H1 (cell line): ENCODE data around the gene EXT2. TPM values are rescaled to one million over a fixed set of nuclear protein-coding genes. Genes with fewer than 3 reads are reported as not detected.

Experiments used
- CTCF ChIA-PET: fragments of 300-600 bp; sonication (Branson Sonifier 250); formaldehyde crosslinking; loops from one replicate; lab custom pipeline; 2021; ENCODE audit not compliant: partially characterized antibody; lab: Charles Lee
- POLR2A ChIA-PET: fragments of 300-600 bp; sonication (Branson Sonifier 250); formaldehyde crosslinking; loops from one replicate; lab custom pipeline; 2021; ENCODE audit warnings: inconsistent platforms; ENCODE audit not compliant: partially characterized antibody; lab: Charles Lee
- DNase-seq, 2 experiments: peaks; one replicate each; pipeline versions ENCODE4 v3.0.0 to v3.0.0-alpha.2; 2010 to 2022; ENCODE audit warnings: low spot score in 2 of 2, low read depth in 1 of 2, mixed read lengths in 1 of 2
- FAIRE-seq: peaks from 2 replicates; lab custom pipeline; 2011; peaks lifted over from hg19 to GRCh38; lab: Jason Lieb, UNC
- H2AFZ ChIP-seq: 2 replicates; pipeline ENCODE4 v1.8.1; 2012; ENCODE audit warnings: low read length, inconsistent platforms
- H2AK5ac ChIP-seq: 2 replicates; pipeline ENCODE4 v1.6.1; 2013; ENCODE audit warnings: low read depth, low read length
- H2BK120ac ChIP-seq: replicated peaks from 2 replicates; pipeline ENCODE3; 2013; ENCODE audit warnings: low read depth, low read length, inconsistent platforms
- H2BK12ac ChIP-seq: 2 replicates; pipeline ENCODE4 v1.6.1; 2013; ENCODE audit warnings: low read depth, low read length
- H2BK15ac ChIP-seq: 2 replicates; pipeline ENCODE4 v1.6.1; 2013; ENCODE audit warnings: low read length
- H2BK20ac ChIP-seq: 2 replicates; pipeline ENCODE4 v1.6.1; 2013; ENCODE audit warnings: low read length
- H2BK5ac ChIP-seq: 2 replicates; pipeline ENCODE4 v1.6.1; 2013; ENCODE audit warnings: low read depth, low read length
- H3K14ac ChIP-seq: 2 replicates; pipeline ENCODE4 v1.6.1; 2013; ENCODE audit warnings: inconsistent platforms; ENCODE audit not compliant: insufficient read length
- H3K18ac ChIP-seq: 2 replicates; pipeline ENCODE4 v1.6.1; 2013; ENCODE audit warnings: low read length; ENCODE audit errors: extremely low read depth
- H3K23ac ChIP-seq: 2 replicates; pipeline ENCODE4 v1.6.1; 2013; ENCODE audit warnings: inconsistent platforms; ENCODE audit not compliant: insufficient read length
- H3K23me2 ChIP-seq: 2 replicates; pipeline ENCODE4 v1.6.1; 2013; ENCODE audit warnings: low read depth, low read length
- H3K27ac ChIP-seq: 2 replicates; pipeline ENCODE4 v1.6.1; 2011; ENCODE audit warnings: low read depth, low read length, inconsistent platforms
- H3K27me3 ChIP-seq, 4 experiments: replicated peaks in 1 of 4; 1 replicate in 1 of 4; 2 replicates in 3 of 4; pipeline versions ENCODE4 v1.6.1 to v1.8.1; 2011 to 2013; ENCODE audit warnings: low read length in 3 of 4, mild to moderate bottlenecking in 3 of 4, inconsistent platforms in 2 of 4, mixed read lengths in 2 of 4, moderate library complexity in 1 of 4; ENCODE audit not compliant: control insufficient read depth in 3 of 4, insufficient read depth in 3 of 4; ENCODE audit errors: extremely low read depth in 1 of 4
- H3K36me3 ChIP-seq, 4 experiments: 2 replicates each; pipeline versions ENCODE4 v1.6.1 to v1.8.1; 2011 to 2013; ENCODE audit warnings: mild to moderate bottlenecking in 4 of 4, low read length in 3 of 4, moderate library complexity in 2 of 4, control low read depth in 1 of 4, inconsistent platforms in 1 of 4; ENCODE audit not compliant: insufficient read depth in 4 of 4, control insufficient read depth in 2 of 4
- H3K4ac ChIP-seq: replicated peaks from 2 replicates; pipeline ENCODE3; 2013; ENCODE audit warnings: low read length, low read depth, mixed read lengths, inconsistent platforms; ENCODE audit not compliant: insufficient read length
- H3K4me1 ChIP-seq, 4 experiments: replicated peaks in 1 of 4; 1 replicate in 1 of 4; 2 replicates in 3 of 4; pipeline versions ENCODE4 v1.6.1 to v1.8.1; 2011 to 2013; ENCODE audit warnings: low read length in 3 of 4, inconsistent platforms in 2 of 4, mixed read lengths in 1 of 4; ENCODE audit not compliant: insufficient read depth in 4 of 4, control insufficient read depth in 3 of 4
- H3K4me2 ChIP-seq, 2 experiments: 2 replicates each; pipeline versions ENCODE4 v1.6.1 to v1.8.1; 2011 to 2013; ENCODE audit warnings: low read depth in 2 of 2, low read length in 2 of 2, control low read depth in 1 of 2, inconsistent platforms in 1 of 2, mild to moderate bottlenecking in 1 of 2; ENCODE audit not compliant: insufficient read depth in 1 of 2
- H3K4me3 ChIP-seq, 4 experiments: fragments of 200-600, 300-600 bp in 1 of 4; sonication (generic), shearing (Covaris generic), sonication (Bioruptor Twin) in 1 of 4; 2 replicates each; pipeline versions ENCODE4 v1.5.1 to v1.8.1; 2011 to 2016; ENCODE audit warnings: low read length in 4 of 4, low read depth in 3 of 4, control low read depth in 2 of 4, inconsistent platforms in 2 of 4, mild to moderate bottlenecking in 2 of 4, mixed read lengths in 1 of 4, moderate library complexity in 1 of 4; ENCODE audit not compliant: insufficient read depth in 2 of 4; ENCODE audit errors: extremely low read depth in 1 of 4
- H3K56ac ChIP-seq: replicated peaks from 2 replicates; pipeline ENCODE3; 2013; ENCODE audit warnings: low read depth, mild to moderate bottlenecking, mixed read lengths, low read length, inconsistent platforms; ENCODE audit not compliant: insufficient read length
- H3K79me1 ChIP-seq: 2 replicates; pipeline ENCODE4 v1.6.1; 2013; ENCODE audit warnings: low read depth, low read length, control low read depth
- H3K79me2 ChIP-seq, 2 experiments: 2 replicates each; pipeline versions ENCODE4 v1.6.1 to v1.8.1; 2012 to 2013; ENCODE audit warnings: low read length in 2 of 2, mild to moderate bottlenecking in 2 of 2, inconsistent platforms in 1 of 2; ENCODE audit not compliant: insufficient read depth in 2 of 2, control insufficient read depth in 1 of 2
- H3K9ac ChIP-seq, 4 experiments: replicated peaks in 1 of 4; 1 replicate in 1 of 4; 2 replicates in 3 of 4; pipeline versions ENCODE4 v1.6.1 to v1.8.1; 2011 to 2013; ENCODE audit warnings: low read depth in 3 of 4, low read length in 3 of 4, control low read depth in 2 of 4, mild to moderate bottlenecking in 2 of 4, moderate library complexity in 2 of 4, inconsistent platforms in 1 of 4; ENCODE audit errors: extremely low read depth in 1 of 4
- H3K9me3 ChIP-seq, 2 experiments: 2 replicates each; pipeline versions ENCODE4 v1.6.1 to v1.8.1; 2012 to 2013; ENCODE audit warnings: mild to moderate bottlenecking in 2 of 2, moderate library complexity in 2 of 2, control low read depth in 1 of 2, inconsistent platforms in 1 of 2, low read depth in 1 of 2, low read length in 1 of 2, mixed read lengths in 1 of 2; ENCODE audit not compliant: insufficient read depth in 2 of 2
- H4K20me1 ChIP-seq, 2 experiments: replicated peaks in 1 of 2; 2 replicates each; pipeline versions ENCODE3 to v1.8.1; 2011 to 2013; ENCODE audit warnings: inconsistent platforms in 2 of 2, low read length in 2 of 2, mild to moderate bottlenecking in 1 of 2; ENCODE audit not compliant: insufficient read depth in 2 of 2, control insufficient read depth in 1 of 2
- H4K5ac ChIP-seq: 2 replicates; pipeline ENCODE4 v1.6.1; 2013; ENCODE audit warnings: low read length, low read depth, mixed read lengths, inconsistent platforms; ENCODE audit not compliant: insufficient read length
- H4K8ac ChIP-seq: 2 replicates; pipeline ENCODE4 v1.8.0; 2013; ENCODE audit warnings: mild to moderate bottlenecking, moderate library complexity, low read length, inconsistent platforms; ENCODE audit not compliant: insufficient read depth; ENCODE audit errors: extremely low read depth
- H4K91ac ChIP-seq: replicated peaks from 2 replicates; pipeline ENCODE3; 2013; ENCODE audit warnings: low read length, mixed read lengths, inconsistent platforms; ENCODE audit not compliant: insufficient read length
- CTBP2 ChIP-seq: IDR thresholded peaks from 2 replicates; pipeline ENCODE4 v1.7.0; 2011; ENCODE audit warnings: borderline replicate concordance, mild to moderate bottlenecking, moderate library complexity, mixed read lengths, low read length; ENCODE audit not compliant: insufficient read depth, insufficient read length
- KDM1A ChIP-seq: fragments of 200-600, 300-600 bp; sonication (generic); IDR thresholded peaks from 2 replicates; pipeline ENCODE4 v1.7.1; 2016; ENCODE audit warnings: mild to moderate bottlenecking, low read length, borderline replicate concordance
- MAX ChIP-seq: IDR thresholded peaks from 2 replicates; pipeline ENCODE4 v1.6.1; 2012; ENCODE audit warnings: inconsistent platforms
- POU5F1 ChIP-seq: IDR thresholded peaks from 2 replicates; pipeline ENCODE4 v1.6.1; 2011; ENCODE audit warnings: low read depth, mild to moderate bottlenecking, low read length, moderate library complexity
- RBBP5 ChIP-seq: IDR thresholded peaks from 2 replicates; pipeline ENCODE4 v1.7.1; 2012; ENCODE audit warnings: low read depth, mild to moderate bottlenecking, inconsistent platforms, low read length, moderate library complexity, borderline replicate concordance
- SUZ12 ChIP-seq: fragments of 200-600 bp; sonication (generic); IDR thresholded peaks from 2 replicates; pipeline ENCODE4 v1.6.1; 2012; ENCODE audit warnings: mild to moderate bottlenecking, inconsistent platforms, low read length, moderate library complexity, mixed read lengths
- TCF12 ChIP-seq: IDR thresholded peaks from 2 replicates; pipeline ENCODE4 v1.6.1; 2011; ENCODE audit warnings: low read depth, mild to moderate bottlenecking, low read length
- ZNF274 ChIP-seq: IDR thresholded peaks from 2 replicates; pipeline ENCODE4 v1.7.0; 2012; ENCODE audit warnings: low read length, borderline replicate concordance; ENCODE audit errors: extremely low read depth
- WGBS, 2 experiments: shearing (Covaris generic) in 1 of 2; methylation state at CpG; one replicate each; pipeline versions ENCODE4 v1.1.6 to v1.1.7; 2013 to 2015; ENCODE audit warnings: low lambda C conversion rate in 2 of 2, mixed read lengths in 2 of 2, inconsistent platforms in 1 of 2, low coverage in 1 of 2, missing lambda C conversion rate in 1 of 2; ENCODE audit not compliant: insufficient replicate concordance in 2 of 2, insufficient coverage in 1 of 2, insufficient read length in 1 of 2; ENCODE audit errors: extremely low coverage in 1 of 2, missing lambda C conversion rate in 1 of 2; 5-methylcytosine and 5-hydroxymethylcytosine counted together
- polyA plus RNA-seq, 7 experiments: library from polyadenylated mRNA; depleted of rRNA in 3 of 7; stranded (reverse) in 5 of 7; unstranded in 2 of 7; fragments of >200 nt in 5 of 7; fragments of 200-250 nt in 2 of 7; gene quantifications; 1 replicate in 5 of 7; 2 replicates in 1 of 7; 4 replicates in 1 of 7; pipeline versions ENCODE4 v1.2.1 to v1.2.3, GENCODE V29; 2011 to 2013; ENCODE audit warnings: missing spikeins in 2 of 7, mixed read lengths in 2 of 7
- total RNA-seq: library from RNA; stranded (reverse); fragmentation: NEBNext Ultra II Directional; extraction: Animal tissue kit (Norgen Biotek cat#: 25700); gene quantifications from 2 replicates; pipeline ENCODE4 v1.2.1, GENCODE V29; 2021
- TF ChIP-seq, protein P1 (sequence below): IDR thresholded peaks from 2 replicates; pipeline ENCODE4 v1.6.1; 2012; ENCODE audit warnings: low read length, inconsistent platforms

EXT2 gene
- total and polyA plus RNA-seq, 2 of the 8 experiments (the other 6 are each of a cell fraction or from before 2014, with no cell fraction given), result 29.8 to 42.8 TPM

- no peak for TF ChIP-seq CTBP2
- TF ChIP-seq ZNF274, result no peak
- no peak for TF ChIP-seq TCF12
- TF ChIP-seq, protein P1, sequence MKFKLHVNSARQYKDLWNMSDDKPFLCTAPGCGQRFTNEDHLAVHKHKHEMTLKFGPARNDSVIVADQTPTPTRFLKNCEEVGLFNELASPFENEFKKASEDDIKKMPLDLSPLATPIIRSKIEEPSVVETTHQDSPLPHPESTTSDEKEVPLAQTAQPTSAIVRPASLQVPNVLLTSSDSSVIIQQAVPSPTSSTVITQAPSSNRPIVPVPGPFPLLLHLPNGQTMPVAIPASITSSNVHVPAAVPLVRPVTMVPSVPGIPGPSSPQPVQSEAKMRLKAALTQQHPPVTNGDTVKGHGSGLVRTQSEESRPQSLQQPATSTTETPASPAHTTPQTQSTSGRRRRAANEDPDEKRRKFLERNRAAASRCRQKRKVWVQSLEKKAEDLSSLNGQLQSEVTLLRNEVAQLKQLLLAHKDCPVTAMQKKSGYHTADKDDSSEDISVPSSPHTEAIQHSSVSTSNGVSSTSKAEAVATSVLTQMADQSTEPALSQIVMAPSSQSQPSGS, result no peak
- TF ChIP-seq SUZ12, result no peak
- no peak for TF ChIP-seq RBBP5
- TF ChIP-seq MAX, result no peak
- TF ChIP-seq KDM1A, result no peak
- no peak for TF ChIP-seq POU5F1
- TF ChIP-seq, all 59 proteins: peak for 0
- H3K9ac ChIP-seq, result no peak overlapping the region
- no peak overlapping the region for H3K4me3 ChIP-seq
- H3K79me2 ChIP-seq, result no peaks in the 10 kb centered on the region
- no peak overlapping the region for H4K91ac ChIP-seq
- H3K23me2 ChIP-seq, result no peaks in the 10 kb centered on the region
- no peaks in the 10 kb centered on the region for H3K4me1 ChIP-seq
- no peak overlapping the region for H2BK120ac ChIP-seq
- H2BK20ac ChIP-seq, result no peak overlapping the region
- H3K4me2 ChIP-seq, result no peak overlapping the region
- no peak overlapping the region for H3K14ac ChIP-seq
- no peak overlapping the region for H4K5ac ChIP-seq
- no peaks in the 10 kb centered on the region for H3K79me1 ChIP-seq
- H3K56ac ChIP-seq, result no peak overlapping the region
- H3K23ac ChIP-seq, result no peak overlapping the region
- no peak for FAIRE-seq
- CTCF ChIA-PET, result interaction anchor here (0.8 to 1.6 kb wide), 8 partner anchors 8 to 146 kb away, joined by 3 to 8 read pairs (median 3); no protein-coding TSS in a partner anchor
- H4K8ac ChIP-seq, result no peak overlapping the region
- H4K20me1 ChIP-seq, result no peaks in the 10 kb centered on the region
- no peak overlapping the region for H3K18ac ChIP-seq
- H3K36me3 ChIP-seq, result no peaks in the 10 kb centered on the region
- H2BK12ac ChIP-seq, result no peak overlapping the region
- H3K9me3 ChIP-seq, result no peaks in the 10 kb centered on the region
- no peak overlapping the region for H2AK5ac ChIP-seq
- no peak overlapping the region for H2BK5ac ChIP-seq
- WGBS, 2 experiments, result 80% methylated on average over 13 of the region's 13 CpGs; no CpG with 5 or more reads in 1 of the 2 experiments
- H3K27me3 ChIP-seq, result no peaks in the 10 kb centered on the region
- DNase-seq, result no peak
- H3K4ac ChIP-seq, result no peak overlapping the region
- no peak overlapping the region for H3K27ac ChIP-seq
- no peak overlapping the region for H2AFZ ChIP-seq
- POLR2A ChIA-PET, result no interaction called here
- no peak overlapping the region for H2BK15ac ChIP-seq
Observed at GRCh38 chr11:44139565-44140330, 44.3 kb downstream of the EXT2 start.
